Retinal pigment epithelial cell (primary cell): ENCODE measurements around the gene HDX.
"Not testable (repeated sequence)": the region's sequence is repeated elsewhere in the genome, so short reads cannot be mapped to it uniquely, and the experiment has no call there.

ENCODE experiments used
- DNase-seq: peaks from one replicate; pipeline ENCODE4 v3.0.0-alpha.2; 2010; ENCODE audit warnings: low read depth
- H3K4me3 ChIP-seq: 2 replicates; pipeline ENCODE4 v1.5.1; 2011; ENCODE audit warnings: mild to moderate bottlenecking, low read length, control low read depth, moderate library complexity
- TF ChIP-seq, protein P1 (sequence below): conservative IDR thresholded peaks from 2 replicates; pipeline ENCODE4 v1.5.1; 2011; ENCODE audit warnings: low read depth, low read length, control low read depth, inconsistent platforms

HDX gene

DNA sequence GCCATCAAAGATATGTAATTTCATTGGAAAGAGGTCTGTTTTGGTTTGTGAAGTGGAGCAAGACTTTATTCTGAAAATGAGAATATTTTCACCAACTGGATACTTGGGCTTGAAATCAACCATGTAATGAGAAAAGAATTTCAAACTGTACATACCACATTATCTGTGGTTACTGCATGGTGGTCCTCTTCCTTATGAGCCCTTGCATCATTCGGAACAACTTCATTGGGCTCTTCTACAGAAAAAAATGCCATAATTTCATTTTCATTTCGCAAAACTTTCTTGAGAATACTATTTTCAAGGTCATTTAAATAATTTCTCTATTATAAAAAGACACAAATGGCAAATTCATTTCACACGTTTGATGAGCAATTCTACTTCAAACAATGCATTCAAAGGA lies 165.6 kb downstream of the HDX start:
- DNase-seq: no peak

GRCh38 chrX:84335121-84335520 lies 167.1 kb downstream of the HDX start:
- no peak for DNase-seq
- H3K4me3 ChIP-seq: no peak overlapping the region
- TF ChIP-seq, protein P1, sequence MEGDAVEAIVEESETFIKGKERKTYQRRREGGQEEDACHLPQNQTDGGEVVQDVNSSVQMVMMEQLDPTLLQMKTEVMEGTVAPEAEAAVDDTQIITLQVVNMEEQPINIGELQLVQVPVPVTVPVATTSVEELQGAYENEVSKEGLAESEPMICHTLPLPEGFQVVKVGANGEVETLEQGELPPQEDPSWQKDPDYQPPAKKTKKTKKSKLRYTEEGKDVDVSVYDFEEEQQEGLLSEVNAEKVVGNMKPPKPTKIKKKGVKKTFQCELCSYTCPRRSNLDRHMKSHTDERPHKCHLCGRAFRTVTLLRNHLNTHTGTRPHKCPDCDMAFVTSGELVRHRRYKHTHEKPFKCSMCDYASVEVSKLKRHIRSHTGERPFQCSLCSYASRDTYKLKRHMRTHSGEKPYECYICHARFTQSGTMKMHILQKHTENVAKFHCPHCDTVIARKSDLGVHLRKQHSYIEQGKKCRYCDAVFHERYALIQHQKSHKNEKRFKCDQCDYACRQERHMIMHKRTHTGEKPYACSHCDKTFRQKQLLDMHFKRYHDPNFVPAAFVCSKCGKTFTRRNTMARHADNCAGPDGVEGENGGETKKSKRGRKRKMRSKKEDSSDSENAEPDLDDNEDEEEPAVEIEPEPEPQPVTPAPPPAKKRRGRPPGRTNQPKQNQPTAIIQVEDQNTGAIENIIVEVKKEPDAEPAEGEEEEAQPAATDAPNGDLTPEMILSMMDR: no peak

More for the DNA sequence above, 165.6 kb downstream of the HDX start:
- no peak overlapping the region for H3K4me3 ChIP-seq
- TF ChIP-seq, protein P1: no peak

DNA sequence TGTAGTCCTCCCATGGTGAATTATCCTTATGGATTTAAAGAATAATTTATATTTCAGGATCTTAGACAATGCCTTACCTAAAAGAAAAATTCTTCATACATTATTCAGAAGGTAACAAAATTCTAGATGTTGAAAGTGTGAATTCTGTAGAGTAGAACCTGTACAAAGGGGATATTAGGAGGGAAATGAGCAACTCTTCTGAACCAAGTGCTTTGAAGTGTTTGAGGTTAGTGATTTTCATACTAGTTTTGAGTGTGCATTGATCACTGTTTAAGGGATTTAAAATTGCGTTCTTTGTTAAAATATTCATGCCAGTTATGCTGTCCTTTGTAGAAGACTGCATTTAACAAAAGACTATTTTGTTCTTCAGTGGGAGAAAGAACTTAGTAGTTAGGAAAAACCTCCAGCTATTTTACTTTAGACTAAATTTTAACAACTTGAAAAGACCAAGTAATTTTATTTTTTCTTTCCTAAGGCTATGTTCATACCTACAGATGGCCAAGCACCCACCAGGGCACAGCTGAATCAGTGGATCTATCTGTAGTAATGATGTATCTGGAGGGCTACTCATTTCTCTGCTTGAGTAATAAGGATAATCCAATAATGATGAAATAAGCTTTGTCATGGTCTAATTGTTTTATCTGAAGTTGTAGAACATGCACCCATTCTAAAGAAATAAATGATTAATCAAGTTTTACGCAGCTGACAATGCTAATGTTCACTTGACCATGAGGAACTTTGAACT lies 180.0 kb downstream of the HDX start:
- TF ChIP-seq, protein P1: no peak
- DNase-seq: no peak
- no peak overlapping the region for H3K4me3 ChIP-seq

DNA sequence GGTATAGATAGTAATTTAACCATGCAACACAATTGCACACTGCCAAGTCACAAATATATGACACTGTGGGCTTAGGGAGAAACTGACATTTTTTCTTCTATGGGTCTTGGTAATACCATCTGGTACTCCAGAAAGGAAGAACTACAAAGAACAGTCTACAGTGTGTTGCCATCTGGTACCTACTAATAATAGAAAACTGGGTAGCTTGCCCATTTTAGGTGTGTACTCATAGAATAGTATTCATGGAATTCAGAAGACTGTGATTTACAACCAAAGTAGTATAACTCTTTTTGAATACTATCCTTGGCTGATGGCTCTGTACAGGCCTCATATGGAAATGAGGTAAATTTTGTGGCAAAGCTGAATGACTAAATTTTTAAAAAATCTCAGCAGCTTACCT lies 181.6 kb downstream of the HDX start:
- H3K4me3 ChIP-seq: no peak overlapping the region
- TF ChIP-seq, protein P1: no peak
- DNase-seq: no peak

DNA sequence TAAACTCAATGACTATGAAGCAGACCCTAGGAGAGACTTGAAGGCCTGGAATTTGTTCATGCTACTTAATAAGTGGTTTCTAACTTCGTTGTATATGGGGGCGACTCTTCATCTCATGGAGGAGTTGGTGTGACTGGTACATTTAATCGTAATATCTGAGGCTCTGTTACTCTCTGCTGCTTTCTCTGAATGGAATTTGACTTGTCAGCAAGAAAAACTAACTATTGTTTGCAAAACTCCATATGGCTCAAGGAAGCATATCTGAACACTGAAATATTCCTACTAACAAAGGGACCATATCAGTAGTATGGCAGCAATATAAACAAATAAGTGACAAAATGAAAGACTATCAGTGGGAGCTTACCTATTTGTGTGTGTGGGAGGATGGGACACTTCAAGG lies 182.2 kb downstream of the HDX start:
- TF ChIP-seq, protein P1: no peak
- no peak for DNase-seq
- H3K4me3 ChIP-seq: no peak overlapping the region

GRCh38 chrX:84318661-84319060 lies 183.6 kb downstream of the HDX start:
- H3K4me3 ChIP-seq: no peak overlapping the region
- TF ChIP-seq, protein P1: no peak
- no peak for DNase-seq

DNA sequence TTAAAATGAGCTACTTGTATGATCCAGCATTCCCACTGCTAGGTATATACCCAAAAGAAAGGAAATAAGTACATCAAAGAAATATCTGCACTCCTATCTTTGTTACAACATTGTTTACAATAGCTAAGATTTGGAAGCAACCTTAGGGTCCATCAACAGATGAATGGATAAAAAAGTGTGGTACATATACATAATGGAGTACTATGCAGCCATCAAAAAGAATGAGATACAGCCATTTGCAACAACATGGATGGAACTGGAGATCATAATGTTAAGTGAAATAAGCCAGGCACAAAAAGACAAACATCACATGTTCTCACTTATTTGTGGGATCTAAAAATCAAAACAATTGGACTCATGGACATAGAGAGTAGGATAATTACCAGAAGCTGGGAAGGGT lies 186.3 kb downstream of the HDX start:
- DNase-seq, H3K4me3 ChIP-seq: not testable (repeated sequence)
